Fibroblast of pulmonary artery (primary cell): ENCODE measurements around the gene NKX6-2.

Source experiments
- DNase-seq: peaks from one replicate; pipeline ENCODE4 v3.0.0-alpha.2; 2010; ENCODE audit warnings: low read depth
- H3K4me3 ChIP-seq: replicated peaks from 2 replicates; pipeline ENCODE4 v1.5.1; 2011; ENCODE audit warnings: low read depth, mild to moderate bottlenecking, control low read depth, low read length, moderate library complexity
- CTCF ChIP-seq: IDR thresholded peaks from 2 replicates; pipeline ENCODE4 v1.5.1; 2011; ENCODE audit warnings: mild to moderate bottlenecking, control low read depth, low read length, inconsistent platforms; ENCODE audit errors: missing control alignments

NKX6-2 gene

GRCh38 chr10:132788831-132789219 lies 2.9 kb upstream of the NKX6-2 start:
- no peak overlapping the region for H3K4me3 ChIP-seq
- no peak for TF ChIP-seq CTCF
- no peak for DNase-seq

GRCh38 chr10:132788180-132788830 lies 2.4 kb upstream of the NKX6-2 start:
- peak; percentile 11 for DNase-seq
- no peak for TF ChIP-seq CTCF
- H3K4me3 ChIP-seq, result no peak overlapping the region

GRCh38 chr10:132787495-132788179 lies 1.7 kb upstream of the NKX6-2 start:
- no peak for DNase-seq
- H3K4me3 ChIP-seq, result no peak overlapping the region
- no peak for TF ChIP-seq CTCF

- no peak for DNase-seq
- TF ChIP-seq CTCF, result no peak
- no peak overlapping the region for H3K4me3 ChIP-seq
Observed at GRCh38 chr10:132786884-132787494, 1.0 kb upstream of the NKX6-2 start.

- H3K4me3 ChIP-seq, result no peak overlapping the region
- DNase-seq, result no peak
- TF ChIP-seq CTCF, result no peak
Observed at GRCh38 chr10:132786476-132786883, 533 bp upstream of the NKX6-2 start.

GRCh38 chr10:132784866-132785722 lies 853 bp downstream of the NKX6-2 start:
- H3K4me3 ChIP-seq, result no peak overlapping the region
- TF ChIP-seq CTCF, result no peak
- DNase-seq, result no peak
